Lung (tissue), 12 donors: ENCODE data around the gene CHST11. TPM values are rescaled to one million over a fixed set of nuclear protein-coding genes. Genes with fewer than 3 reads are reported as not detected.
"Not testable (repeated sequence)": the region's sequence is repeated elsewhere in the genome, so short reads cannot be mapped to it uniquely, and the experiment has no call there.

ENCODE experiments used
- ATAC-seq: fragments of 200-7000 bp; cut with Tn5 transposase; one replicate; pipeline ENCODE4 v1.9.1; 2020; ENCODE audit warnings: moderate number of reproducible peaks; ENCODE audit not compliant: insufficient read depth, low FRiP score
- DNase-seq, 3 donors: peaks; one replicate each; pipeline ENCODE4 v3.0.0-alpha.2; 2013 to 2017
- H3K27ac ChIP-seq, 2 donors: one replicate each; pipeline ENCODE4 v1.5.1; 2013; ENCODE audit warnings: mild to moderate bottlenecking in 2 of 2, moderate library complexity in 2 of 2, control low read depth in 1 of 2, inconsistent platforms in 1 of 2, low read depth in 1 of 2, low read length in 1 of 2
- H3K27me3 ChIP-seq, 3 donors: one replicate each; pipeline ENCODE4 v1.5.1; 2013; ENCODE audit warnings: low read length in 2 of 3; ENCODE audit not compliant: control insufficient read depth in 3 of 3, insufficient read depth in 3 of 3
- H3K36me3 ChIP-seq, 4 donors: one replicate each; pipeline ENCODE4 v1.5.1; 2013; ENCODE audit warnings: low read length in 4 of 4, mild to moderate bottlenecking in 1 of 4, moderate library complexity in 1 of 4; ENCODE audit not compliant: control insufficient read depth in 4 of 4, insufficient read depth in 4 of 4
- H3K4me1 ChIP-seq, 5 donors: one replicate each; pipeline ENCODE4 v1.5.1; 2013; ENCODE audit warnings: low read length in 5 of 5, mild to moderate bottlenecking in 2 of 5, moderate library complexity in 1 of 5; ENCODE audit not compliant: control insufficient read depth in 5 of 5, insufficient read depth in 5 of 5
- H3K4me3 ChIP-seq: one replicate; pipeline ENCODE4 v1.5.1; 2013; ENCODE audit warnings: mild to moderate bottlenecking, control low read depth, moderate library complexity
- H3K9ac ChIP-seq, 2 donors: one replicate each; pipeline ENCODE4 v1.5.1; 2013; ENCODE audit warnings: low read length in 2 of 2, control low read depth in 1 of 2; ENCODE audit not compliant: insufficient read depth in 1 of 2
- H3K9me3 ChIP-seq, 4 donors: one replicate each; pipeline ENCODE4 v1.5.1; 2013; ENCODE audit warnings: low read length in 3 of 4, mild to moderate bottlenecking in 1 of 4, moderate library complexity in 1 of 4; ENCODE audit not compliant: control insufficient read depth in 4 of 4, insufficient read depth in 3 of 4
- CTCF ChIP-seq: IDR thresholded peaks from 2 replicates; pipeline ENCODE4 v1.5.1; 2012; ENCODE audit warnings: mild to moderate bottlenecking; ENCODE audit errors: control extremely low read depth, extremely low read depth
- WGBS, 2 donors: extraction: QIAGEN DNeasy Blood & Tissue Kit; methylation state at CpG; one replicate each; pipeline ENCODE4 v1.1.7; 2013; 5-methylcytosine and 5-hydroxymethylcytosine counted together
- polyA plus RNA-seq, 2 donors: library from polyadenylated mRNA; stranded (reverse); fragments of 200-250 nt; gene quantifications; one replicate each; pipeline ENCODE4 v1.2.1, GENCODE V29; 2013
- total RNA-seq, 2 donors: library from RNA; depleted of rRNA in 1 of 2; stranded (reverse); fragments of >200 nt in 1 of 2; gene quantifications; one replicate each; pipeline ENCODE4 v1.2.1, GENCODE V29; 2014 to 2021
- donor health status: control.
- donor health status: control.
- donor health status: Bipolar disorder and iron deficiency.
- donor health status: healthy.
- donor health status: DM: yes; HTN: yes; CAD: no.

Gene CHST11
- total and polyA plus RNA-seq, 4 donors = 9.0 to 63.2 (median 27.7) TPM

- H3K9ac ChIP-seq = no peak overlapping the region
- WGBS, 2 donors = 74 to 89% methylated on average over 5 of the region's 5 CpGs
Observed at GRCh38 chr12:104560881-104561280, 104.1 kb downstream of the CHST11 start.

GRCh38 chr12:104562763-104563162 lies 106.0 kb downstream of the CHST11 start:
- DNase-seq = no peak
- no peak for ATAC-seq
- no peak overlapping the region for H3K4me3 ChIP-seq
- no peak overlapping the region for H3K9ac ChIP-seq
- H3K9me3 ChIP-seq = peaks cover 0 to 3% (median 0%) of the 10 kb centered on the region in 4 donors
- no peak for TF ChIP-seq CTCF
- no peak overlapping the region for H3K27ac ChIP-seq
- peaks cover 0 to 1% (median 0%) of the 10 kb centered on the region in 5 donors for H3K4me1 ChIP-seq
- H3K27me3 ChIP-seq = no peaks in the 10 kb centered on the region
- H3K36me3 ChIP-seq = no peaks in the 10 kb centered on the region
- WGBS, 2 donors = 96 to 97% methylated on average over 4 of the region's 4 CpGs

More at GRCh38 chr12:104560881-104561280, 104.1 kb downstream of the CHST11 start:
- no peaks in the 10 kb centered on the region for H3K27me3 ChIP-seq
- DNase-seq (no peak), ATAC-seq (no peak)
- no peak for TF ChIP-seq CTCF
- no peak overlapping the region for H3K27ac ChIP-seq
- H3K4me3 ChIP-seq = no peak overlapping the region
- H3K36me3 ChIP-seq = no peaks in the 10 kb centered on the region
- H3K4me1 ChIP-seq = peaks cover 0 to 1% (median 0%) of the 10 kb centered on the region in 5 donors
- peaks cover 0 to 3% (median 0%) of the 10 kb centered on the region in 4 donors for H3K9me3 ChIP-seq

- not testable (repeated sequence) for H3K4me1 ChIP-seq, H3K36me3 ChIP-seq, H3K27ac ChIP-seq, DNase-seq, H3K9ac ChIP-seq, ATAC-seq, H3K9me3 ChIP-seq, H3K27me3 ChIP-seq, H3K4me3 ChIP-seq
- WGBS, 2 donors = 98 to 100% methylated on average over 3 of the region's 3 CpGs
Observed at GRCh38 chr12:104564662-104565061, 107.9 kb downstream of the CHST11 start.

GRCh38 chr12:104565606-104566243 lies 109.0 kb downstream of the CHST11 start:
- no peak overlapping the region for H3K27ac ChIP-seq
- H3K36me3 ChIP-seq = no peaks in the 10 kb centered on the region
- no peak overlapping the region for H3K9ac ChIP-seq
- no peak for TF ChIP-seq CTCF
- no peak overlapping the region for H3K4me3 ChIP-seq
- DNase-seq (no peak), ATAC-seq (no peak)
- peaks cover 0 to 8% (median 0%) of the 10 kb centered on the region in 5 donors for H3K4me1 ChIP-seq
- H3K9me3 ChIP-seq = peaks cover 0 to 3% (median 0%) of the 10 kb centered on the region in 4 donors
- no peaks in the 10 kb centered on the region for H3K27me3 ChIP-seq
- 82 to 83% methylated on average over 8 of the region's 8 CpGs for WGBS, 2 donors
